Ramos (cell line): ENCODE results near the gene RAPSN.

Experiments used
- in situ Hi-C: fragments of 300-500 bp; cut with MboI; formaldehyde crosslinking; loops from one replicate; pipeline ENCODE4 v1.14.3; 2022; ENCODE audit warnings: low sequenced_read_pairs; ENCODE audit not compliant: unreplicated experiment

Gene RAPSN

GRCh38 chr11:47411884-47412746 lies 36.8 kb downstream of the RAPSN start:
- in situ Hi-C loops, result no loop called here

- in situ Hi-C loops, result no loop called here
Measured at GRCh38 chr11:47410370-47411264, 38.3 kb downstream of the RAPSN start.

GRCh38 chr11:47409440-47410369 lies 39.2 kb downstream of the RAPSN start:
- in situ Hi-C loops, result no loop called here

- in situ Hi-C loops, result no loop called here
Measured at GRCh38 chr11:47408598-47409439, 40.1 kb downstream of the RAPSN start.

GRCh38 chr11:47407746-47408590 lies 41.0 kb downstream of the RAPSN start, which contains the start of gene SLC39A13:
Gene SLC39A13 (plus strand): TSS chr11:47408590. CDS start chr11:47410095, 1,505 bp downstream.
- in situ Hi-C loops, result no loop called here

GRCh38 chr11:47406896-47407745 lies 41.8 kb downstream of the RAPSN start:
- in situ Hi-C loops, result no loop called here

GRCh38 chr11:47403571-47403970 lies 45.4 kb downstream of the RAPSN start:
- in situ Hi-C loops, result no loop called here

- in situ Hi-C loops, result no loop called here
Measured at GRCh38 chr11:47403135-47403534, 45.8 kb downstream of the RAPSN start.

GRCh38 chr11:47400768-47401279 lies 48.1 kb downstream of the RAPSN start:
- in situ Hi-C loops, result no loop called here

- in situ Hi-C loops, result no loop called here
Measured at GRCh38 chr11:47399860-47400767, 48.8 kb downstream of the RAPSN start.

GRCh38 chr11:47398551-47398950 lies 50.4 kb downstream of the RAPSN start:
- in situ Hi-C loops, result no loop called here

- in situ Hi-C loops, result no loop called here
Measured at GRCh38 chr11:47398011-47398410, 50.9 kb downstream of the RAPSN start.

- in situ Hi-C loops, result no loop called here
Measured at GRCh38 chr11:47396049-47396320, 53.0 kb downstream of the RAPSN start.

- in situ Hi-C loops, result no loop called here
Measured at GRCh38 chr11:47395223-47396048, 53.5 kb downstream of the RAPSN start.
